Hepatocyte (in vitro differentiated cells): ENCODE results near the gene NLRP12.

Experiments used
- EZH2 ChIP-seq: fragments of 200-600 bp; sonication (generic); IDR thresholded peaks from 2 replicates; pipeline ENCODE4 v1.6.1; 2016; ENCODE audit warnings: antibody characterized with exemption, mild to moderate bottlenecking, borderline replicate concordance
- EZH2phosphoT487 ChIP-seq: fragments of 200-600 bp; sonication (generic); IDR thresholded peaks from one replicate; pipeline ENCODE4 v1.6.1; 2018; ENCODE audit warnings: antibody characterized with exemption, mild to moderate bottlenecking, low read depth, moderate library complexity; ENCODE audit not compliant: unreplicated experiment, severe bottlenecking
- TF ChIP-seq, protein P1 (sequence below): fragments of 200-600 bp; sonication (generic); IDR thresholded peaks from 2 replicates; pipeline ENCODE4 v1.5.1; 2016; ENCODE audit warnings: antibody characterized with exemption, mild to moderate bottlenecking; ENCODE audit not compliant: poor library complexity

- TF ChIP-seq, protein P1, sequence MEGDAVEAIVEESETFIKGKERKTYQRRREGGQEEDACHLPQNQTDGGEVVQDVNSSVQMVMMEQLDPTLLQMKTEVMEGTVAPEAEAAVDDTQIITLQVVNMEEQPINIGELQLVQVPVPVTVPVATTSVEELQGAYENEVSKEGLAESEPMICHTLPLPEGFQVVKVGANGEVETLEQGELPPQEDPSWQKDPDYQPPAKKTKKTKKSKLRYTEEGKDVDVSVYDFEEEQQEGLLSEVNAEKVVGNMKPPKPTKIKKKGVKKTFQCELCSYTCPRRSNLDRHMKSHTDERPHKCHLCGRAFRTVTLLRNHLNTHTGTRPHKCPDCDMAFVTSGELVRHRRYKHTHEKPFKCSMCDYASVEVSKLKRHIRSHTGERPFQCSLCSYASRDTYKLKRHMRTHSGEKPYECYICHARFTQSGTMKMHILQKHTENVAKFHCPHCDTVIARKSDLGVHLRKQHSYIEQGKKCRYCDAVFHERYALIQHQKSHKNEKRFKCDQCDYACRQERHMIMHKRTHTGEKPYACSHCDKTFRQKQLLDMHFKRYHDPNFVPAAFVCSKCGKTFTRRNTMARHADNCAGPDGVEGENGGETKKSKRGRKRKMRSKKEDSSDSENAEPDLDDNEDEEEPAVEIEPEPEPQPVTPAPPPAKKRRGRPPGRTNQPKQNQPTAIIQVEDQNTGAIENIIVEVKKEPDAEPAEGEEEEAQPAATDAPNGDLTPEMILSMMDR = no peak
- TF ChIP-seq EZH2 = no peak
- no peak for TF ChIP-seq EZH2phosphoT487
Measured at GRCh38 chr19:53785196-53785889, 38.8 kb downstream of the NLRP12 start.
